K562 (cell line): ENCODE measurements around the gene MYL12A. TPM values are rescaled to one million over a fixed set of nuclear protein-coding genes. Genes with fewer than 3 reads are reported as not detected.

ENCODE experiments used
- ARHGAP35 ChIP-seq: fragments of 450-650 bp; IDR thresholded peaks from 2 replicates; pipeline ENCODE4 v1.6.1; 2018; ENCODE audit not compliant: partially characterized antibody
- BRF1 ChIP-seq: IDR thresholded peaks from 3 replicates; pipeline ENCODE4 v1.6.1; 2011; ENCODE audit warnings: borderline replicate concordance, mild to moderate bottlenecking; ENCODE audit not compliant: insufficient read length; ENCODE audit errors: extremely low read depth
- CXXC5 ChIP-seq: fragments of 250-450 bp; sonication (Bioruptor Pico); IDR thresholded peaks from 2 replicates; pipeline ENCODE4 v1.8.0; 2022; ENCODE audit warnings: inconsistent platforms, mild to moderate bottlenecking, moderate library complexity
- ELK1 ChIP-seq: sonication (generic); formaldehyde crosslinking; IDR thresholded peaks from 2 replicates; pipeline ENCODE4 v1.8.1; 2022; ENCODE audit warnings: missing genetic modification reagents
- HDAC2 ChIP-seq: fragments of 450-650 bp; IDR thresholded peaks from 2 replicates; pipeline ENCODE4 v1.6.1; 2016; ENCODE audit warnings: mild to moderate bottlenecking
- HMG20A ChIP-seq: fragments of 450-650 bp; formaldehyde crosslinking; conservative IDR thresholded peaks from 2 replicates; pipeline ENCODE4 v1.4.0; 2020; ENCODE audit warnings: mild to moderate bottlenecking, mixed read lengths
- ILF3 ChIP-seq: fragments of 450-650 bp; IDR thresholded peaks from 2 replicates; pipeline ENCODE4 v1.6.1; 2018; ENCODE audit warnings: antibody characterized with exemption, mild to moderate bottlenecking, moderate library complexity, borderline replicate concordance
- MITF ChIP-seq: IDR thresholded peaks from 2 replicates; pipeline ENCODE4 v1.6.1; 2014; ENCODE audit warnings: antibody characterized with exemption
- NFATC3 ChIP-seq: fragments of 450-650 bp; IDR thresholded peaks from 2 replicates; pipeline ENCODE4 v1.6.1; 2017; ENCODE audit warnings: mild to moderate bottlenecking
- NFE2L1 ChIP-seq: fragments of 450-650 bp; IDR thresholded peaks from 2 replicates; pipeline ENCODE4 v1.6.1; 2016; ENCODE audit warnings: missing genetic modification characterization, low read depth, mild to moderate bottlenecking, missing compliant biosample characterization, moderate library complexity, borderline replicate concordance
- POLR2AphosphoS2 ChIP-seq: IDR thresholded peaks from 2 replicates; pipeline ENCODE4 v1.6.1; 2012; ENCODE audit warnings: low read length, improper control_type of control experiment
- RAD51 ChIP-seq: fragments of 450-650 bp; IDR thresholded peaks from 2 replicates; pipeline ENCODE4 v1.7.1; 2016; ENCODE audit warnings: low read depth, mild to moderate bottlenecking, borderline replicate concordance
- RBM15 ChIP-seq: fragments of 200-400 bp; formaldehyde crosslinking; IDR thresholded peaks from 2 replicates; pipeline ENCODE4 v1.6.1; 2018; ENCODE audit warnings: mild to moderate bottlenecking, low read length, moderate library complexity; ENCODE audit not compliant: insufficient read depth
- SIRT6 ChIP-seq: IDR thresholded peaks from one replicate; pipeline ENCODE4 v1.6.1; 2012; ENCODE audit warnings: low read depth, mild to moderate bottlenecking, control low read depth, inconsistent platforms, low read length, moderate library complexity
- ZBTB49 ChIP-seq: sonication (generic); formaldehyde crosslinking; IDR thresholded peaks from 2 replicates; pipeline ENCODE4 v1.8.0; 2022; ENCODE audit warnings: missing genetic modification reagents, mild to moderate bottlenecking, borderline replicate concordance
- ZBTB5 ChIP-seq: fragments of 450-650 bp; IDR thresholded peaks from 2 replicates; pipeline ENCODE4 v1.6.1; 2017; ENCODE audit warnings: antibody characterized with exemption
- ZC3H4 ChIP-seq: sonication (generic); formaldehyde crosslinking; IDR thresholded peaks from 2 replicates; pipeline ENCODE4 v1.9.0; 2021; ENCODE audit warnings: missing genetic modification reagents, borderline replicate concordance
- ZNF140 ChIP-seq: fragments of 250-450 bp; sonication (Bioruptor Pico); IDR thresholded peaks from 2 replicates; pipeline ENCODE4 v1.8.0; 2021; ENCODE audit warnings: moderate library complexity, mild to moderate bottlenecking, inconsistent platforms
- ZNF282 ChIP-seq: sonication (generic); formaldehyde crosslinking; IDR thresholded peaks from 2 replicates; pipeline ENCODE4 v1.8.1; 2023; ENCODE audit warnings: missing genetic modification reagents
- ZNF717 ChIP-seq: fragments of 250-450 bp; sonication (Bioruptor Pico); IDR thresholded peaks from 2 replicates; pipeline ENCODE4 v1.5.0; 2021
- ZNF75A ChIP-seq: fragments of 450-650 bp; formaldehyde crosslinking; IDR thresholded peaks from 2 replicates; pipeline ENCODE4 v1.4.0; 2020; ENCODE audit warnings: mild to moderate bottlenecking
- ZSCAN29 ChIP-seq: fragments of 450-650 bp; IDR thresholded peaks from 2 replicates; pipeline ENCODE4 v1.6.1; 2017
- polyA plus RNA-seq, 8 experiments: library from polyadenylated mRNA; depleted of rRNA in 4 of 8; stranded (reverse) in 5 of 8; unstranded in 3 of 8; fragments of >200 nt; fragmentation: Nextera tagmentation in 2 of 8; fragmentation: Illumina TruSeq in 1 of 8; extraction: Ambion mirVana in 2 of 8; extraction: Trizol in 1 of 8; gene quantifications; 2 replicates each; pipeline versions ENCODE4 v1.2.1 to v1.2.3, GENCODE V29; 2011 to 2014; ENCODE audit warnings: inconsistent platforms in 1 of 8, missing spikeins in 1 of 8
- total RNA-seq, 7 experiments: library from RNA; depleted of rRNA in 6 of 7; stranded (reverse); fragments of >200 nt in 6 of 7; fragmentation: Illumina TruSeq in 2 of 7; extraction: Trizol in 2 of 7; gene quantifications; 2 replicates each; pipeline versions ENCODE4 v1.2.1 to v1.2.3, GENCODE V29; 2011 to 2021; ENCODE audit warnings: low replicate concordance in 1 of 7

Gene MYL12A
- total and polyA plus RNA-seq, 9 of the 15 experiments (the other 6 are each of a cell fraction or from before 2014, with no cell fraction given), result 308 to 1,031 (median 559) TPM

- TF ChIP-seq ZBTB49 (CRISPR knock-in tag) (no peak), RBM15 (no peak), ZC3H4 (CRISPR knock-in tag) (peak; percentile 85; the same call in 1 of the 2 replicates), NFATC3 (no peak), RAD51 (no peak), POLR2AphosphoS2 (no peak), ILF3 (no peak), ELK1 (CRISPR knock-in tag) (no peak), ZSCAN29 (no peak), HDAC2 (peak; percentile 73; the same call in 1 of the 2 replicates), ZBTB5 (no peak), NFE2L1 (tag) (no peak), ARHGAP35 (no peak), CXXC5 (peak; percentile 34), ZNF140 (no peak), HMG20A (CRISPR knock-in tag) (no peak), MITF (no peak), ZNF75A (CRISPR knock-in tag) (no peak), BRF1 (no peak), ZNF717 (no peak), SIRT6 (no peak), ZNF282 (CRISPR knock-in tag) (no peak)
Observed at GRCh38 chr18:3297025-3297984, 49.7 kb downstream of the MYL12A start (continued).
